VCaP (cell line): ENCODE data around the gene YJEFN3.

Experiments used
- H3K27ac ChIP-seq: fragments of 450-650 bp; 2 replicates; pipeline ENCODE4 v1.5.1; 2017
- TF ChIP-seq, protein P1 (sequence below): fragments of 450-650 bp; conservative IDR thresholded peaks from 2 replicates; pipeline ENCODE4 v1.5.1; 2017; ENCODE audit warnings: mild to moderate bottlenecking, moderate library complexity

The YJEFN3 gene

DNA sequence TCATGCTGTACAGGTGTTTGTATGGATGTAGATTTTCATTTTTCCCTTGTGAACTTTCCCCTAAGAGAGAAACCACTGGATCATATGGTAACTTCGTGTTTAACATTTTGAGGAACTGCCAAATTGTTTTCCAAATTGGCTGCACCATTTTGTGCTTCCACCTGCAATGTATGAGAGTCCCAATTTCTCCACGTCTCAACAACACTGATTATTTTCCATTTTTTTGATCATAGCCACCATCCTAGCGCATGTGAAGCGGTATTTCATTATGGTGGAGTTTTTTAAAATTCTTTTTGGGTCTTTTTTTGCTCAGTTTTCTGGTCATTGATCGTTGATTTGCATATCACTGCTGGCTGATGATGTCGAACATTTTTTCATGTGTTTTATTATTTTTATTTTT lies 7.7 kb upstream of the YJEFN3 start:
- TF ChIP-seq, protein P1, sequence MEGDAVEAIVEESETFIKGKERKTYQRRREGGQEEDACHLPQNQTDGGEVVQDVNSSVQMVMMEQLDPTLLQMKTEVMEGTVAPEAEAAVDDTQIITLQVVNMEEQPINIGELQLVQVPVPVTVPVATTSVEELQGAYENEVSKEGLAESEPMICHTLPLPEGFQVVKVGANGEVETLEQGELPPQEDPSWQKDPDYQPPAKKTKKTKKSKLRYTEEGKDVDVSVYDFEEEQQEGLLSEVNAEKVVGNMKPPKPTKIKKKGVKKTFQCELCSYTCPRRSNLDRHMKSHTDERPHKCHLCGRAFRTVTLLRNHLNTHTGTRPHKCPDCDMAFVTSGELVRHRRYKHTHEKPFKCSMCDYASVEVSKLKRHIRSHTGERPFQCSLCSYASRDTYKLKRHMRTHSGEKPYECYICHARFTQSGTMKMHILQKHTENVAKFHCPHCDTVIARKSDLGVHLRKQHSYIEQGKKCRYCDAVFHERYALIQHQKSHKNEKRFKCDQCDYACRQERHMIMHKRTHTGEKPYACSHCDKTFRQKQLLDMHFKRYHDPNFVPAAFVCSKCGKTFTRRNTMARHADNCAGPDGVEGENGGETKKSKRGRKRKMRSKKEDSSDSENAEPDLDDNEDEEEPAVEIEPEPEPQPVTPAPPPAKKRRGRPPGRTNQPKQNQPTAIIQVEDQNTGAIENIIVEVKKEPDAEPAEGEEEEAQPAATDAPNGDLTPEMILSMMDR, result no peak
- no peak overlapping the region for H3K27ac ChIP-seq

DNA sequence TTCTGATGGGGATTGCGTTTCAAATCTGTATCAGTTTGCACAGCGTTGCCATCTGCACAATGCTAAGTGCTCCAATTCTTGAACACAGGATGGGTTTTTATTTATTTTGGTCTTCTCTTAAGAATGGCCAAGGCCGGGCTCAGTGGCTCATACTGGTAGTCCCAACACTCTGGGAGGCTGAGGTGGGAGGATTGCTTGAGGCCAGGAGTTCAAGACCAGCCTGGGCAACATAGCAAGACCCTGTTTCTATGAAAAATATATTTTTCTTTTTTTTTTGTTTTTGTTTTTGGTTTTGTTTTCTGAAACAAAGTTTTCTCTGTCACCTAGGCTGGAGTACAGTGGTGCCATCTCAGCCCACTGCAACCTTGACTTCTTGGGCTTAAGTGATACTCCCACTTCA lies 5.5 kb upstream of the YJEFN3 start:
- TF ChIP-seq, protein P1, result no peak
- H3K27ac ChIP-seq, result no peak overlapping the region

DNA sequence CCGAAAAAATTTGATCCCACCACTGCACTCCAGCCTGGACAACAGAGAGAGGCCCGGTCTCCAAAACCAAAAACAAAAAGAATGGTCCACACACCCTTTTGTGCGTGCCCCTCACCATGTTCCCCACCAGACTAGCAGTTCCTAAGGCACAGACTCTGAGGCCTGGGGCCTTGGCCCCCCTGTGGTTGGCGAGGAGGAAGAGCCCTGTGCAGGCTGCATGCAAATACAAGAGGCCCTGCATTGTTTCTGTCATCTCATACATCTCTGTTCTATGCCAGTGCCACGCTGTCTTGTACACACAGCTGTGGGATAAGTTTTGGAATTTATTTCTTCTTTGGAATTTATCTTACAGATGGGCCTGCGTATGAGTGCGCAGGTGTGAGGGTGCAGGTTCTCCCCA lies 4.7 kb upstream of the YJEFN3 start:
- TF ChIP-seq, protein P1, result no peak
- no peak overlapping the region for H3K27ac ChIP-seq

DNA sequence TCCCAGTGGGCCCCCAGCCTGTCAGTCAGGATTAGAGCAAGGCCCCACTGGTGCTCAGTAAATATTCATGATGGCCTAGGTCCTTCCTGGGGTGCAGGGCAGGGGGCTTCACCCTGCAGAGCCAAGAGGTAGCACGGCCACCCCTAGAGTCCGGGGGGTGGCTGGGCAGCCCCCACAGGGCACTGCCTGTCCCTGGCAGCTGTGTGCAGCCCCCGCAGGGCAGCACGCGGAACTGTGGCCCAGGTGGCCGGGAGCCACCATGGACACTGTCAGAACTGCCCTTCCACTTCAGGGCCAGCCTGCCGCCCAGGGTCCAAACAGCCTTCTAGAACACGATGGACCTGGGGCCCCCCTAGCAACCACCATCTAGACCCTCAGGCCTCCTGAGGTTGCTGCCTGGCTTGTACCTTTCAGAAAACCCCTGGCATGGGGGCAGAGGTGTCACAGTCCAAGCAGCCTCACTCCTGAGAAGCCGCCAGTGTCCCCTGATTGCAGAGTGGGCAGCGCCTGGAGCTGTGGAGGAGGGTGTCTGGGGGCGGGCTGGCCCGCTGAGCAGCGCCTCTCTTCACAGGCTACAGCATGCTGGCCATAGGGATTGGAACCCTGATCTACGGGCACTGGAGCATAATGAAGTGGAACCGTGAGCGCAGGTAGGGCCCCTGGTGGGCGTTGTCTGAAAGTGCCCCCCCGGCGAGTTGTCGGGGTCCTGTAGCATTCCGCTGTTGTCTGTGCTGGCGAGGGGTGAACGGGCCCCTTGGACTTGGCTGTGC lies 2.9 kb upstream of the YJEFN3 start:
- TF ChIP-seq, protein P1, result no peak
- H3K27ac ChIP-seq, result no peak overlapping the region

DNA sequence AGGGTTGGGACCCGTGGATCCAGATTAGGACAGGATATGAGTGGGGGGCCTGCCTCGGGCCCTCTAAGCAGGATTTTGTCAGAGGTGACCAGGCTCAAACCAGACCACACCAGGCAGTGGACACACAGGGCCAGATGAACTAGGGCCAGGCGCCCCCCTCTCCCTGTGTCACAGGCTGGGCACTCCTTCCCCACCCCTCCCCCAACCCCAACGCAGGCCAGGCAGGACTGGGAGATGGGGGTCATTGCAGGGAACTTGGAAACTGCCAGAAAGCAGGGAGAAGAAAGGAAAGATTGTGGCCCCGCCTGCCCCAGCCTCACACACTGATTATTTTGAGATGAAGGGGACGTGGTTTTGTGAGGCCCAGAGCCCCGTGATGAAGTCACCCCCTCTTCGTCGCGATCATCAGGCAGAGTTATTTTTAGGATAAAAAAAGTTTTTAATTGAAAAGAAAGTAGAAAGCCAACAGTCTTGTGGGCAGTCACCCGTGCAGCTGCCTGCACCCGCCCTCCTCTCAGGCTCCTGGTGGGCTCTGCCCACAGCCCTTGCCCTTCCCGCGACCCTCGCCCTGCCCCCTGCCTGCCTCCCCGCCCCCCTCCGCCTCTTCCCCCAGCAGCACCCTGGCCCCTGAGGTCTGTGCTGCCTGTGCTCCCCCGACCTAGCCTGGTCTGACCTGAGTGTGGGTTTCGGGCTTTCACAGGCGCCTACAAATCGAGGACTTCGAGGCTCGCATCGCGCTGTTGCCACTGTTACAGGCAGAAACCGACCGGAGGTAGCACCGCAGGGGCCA lies 1.9 kb upstream of the YJEFN3 start:
- H3K27ac ChIP-seq, result no peak overlapping the region
- TF ChIP-seq, protein P1, result no peak

DNA sequence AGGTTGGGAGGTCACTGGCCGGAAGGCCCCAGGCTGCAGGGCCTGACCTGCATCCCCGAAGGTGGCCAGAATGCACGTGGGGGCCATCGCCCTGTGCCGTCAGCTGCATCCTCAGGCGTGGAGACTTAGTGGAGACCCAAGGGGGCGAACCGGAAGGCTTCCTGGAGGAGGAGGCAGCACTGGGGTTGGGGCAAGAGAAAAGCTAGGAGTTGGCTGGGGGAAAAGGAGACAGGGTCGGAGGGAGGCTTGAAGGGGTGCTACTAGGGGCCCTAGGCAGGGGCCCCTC lies 1.4 kb upstream of the YJEFN3 start:
- TF ChIP-seq, protein P1, result no peak

DNA sequence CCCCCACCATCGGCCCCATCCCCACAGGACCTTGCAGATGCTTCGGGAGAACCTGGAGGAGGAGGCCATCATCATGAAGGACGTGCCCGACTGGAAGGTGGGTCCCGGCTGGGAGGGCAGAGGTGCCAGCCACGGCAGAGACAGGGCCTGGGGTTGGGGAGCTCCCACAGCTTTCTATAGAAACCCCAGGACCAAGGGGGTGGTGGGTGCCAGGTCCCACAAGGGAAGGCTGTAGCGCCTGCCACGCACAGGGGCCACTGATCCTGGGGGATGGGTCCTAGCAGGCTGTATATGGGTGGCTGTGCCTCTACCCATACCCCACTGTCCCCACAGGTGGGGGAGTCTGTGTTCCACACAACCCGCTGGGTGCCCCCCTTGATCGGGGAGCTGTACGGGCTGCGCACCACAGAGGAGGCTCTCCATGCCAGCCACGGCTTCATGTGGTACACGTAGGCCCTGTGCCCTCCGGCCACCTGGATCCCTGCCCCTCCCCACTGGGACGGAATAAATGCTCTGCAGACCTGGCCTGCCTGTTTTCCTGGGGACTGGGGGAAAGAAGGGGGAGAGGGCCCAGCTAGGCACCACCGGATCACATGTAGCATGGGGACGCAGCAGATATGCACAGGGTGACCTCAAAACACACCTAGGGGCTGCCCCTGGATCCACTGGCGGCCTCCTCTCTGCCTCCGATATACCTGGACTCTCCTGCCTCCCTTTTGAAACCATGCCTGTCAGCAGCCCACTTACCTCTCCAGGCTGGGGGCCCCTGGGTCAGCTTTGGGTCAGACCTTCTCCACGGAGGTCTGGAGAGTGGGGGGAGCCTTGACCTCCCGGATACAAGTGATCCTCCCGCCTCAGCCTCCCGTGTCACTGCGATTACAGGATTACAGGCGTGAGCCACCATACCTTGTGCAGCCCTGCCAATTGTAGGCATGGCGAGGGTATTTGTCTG lies 761 bp upstream of the YJEFN3 start:
- H3K27ac ChIP-seq, result no peak overlapping the region
- TF ChIP-seq, protein P1, result no peak

More for the DNA sequence above, 1.4 kb upstream of the YJEFN3 start:
- H3K27ac ChIP-seq, result no peak overlapping the region
